Parathyroid adenoma (tissue), 2 donors: ENCODE results near the gene SYT2.

Source experiments
- H2AFZ ChIP-seq: fragments of 300-600 bp; sonication (generic); one replicate; pipeline ENCODE4 v1.7.0; 2017; ENCODE audit warnings: antibody characterized with exemption, mild to moderate bottlenecking
- H3K27ac ChIP-seq: fragments of 300-600 bp; sonication (generic); one replicate; pipeline ENCODE4 v1.7.0; 2017
- H3K27me3 ChIP-seq: fragments of 300-600 bp; sonication (generic); one replicate; pipeline ENCODE4 v1.7.0; 2017; ENCODE audit warnings: low read length; ENCODE audit not compliant: control insufficient read depth, insufficient read depth
- H3K36me3 ChIP-seq: fragments of 300-600 bp; sonication (generic); one replicate; pipeline ENCODE4 v1.7.0; 2017; ENCODE audit warnings: low read length; ENCODE audit not compliant: control insufficient read depth, insufficient read depth
- H3K4me1 ChIP-seq: fragments of 300-600 bp; sonication (generic); one replicate; pipeline ENCODE4 v1.7.0; 2017; ENCODE audit warnings: control low read depth
- H3K4me2 ChIP-seq: fragments of 300-600 bp; sonication (generic); one replicate; pipeline ENCODE4 v1.7.0; 2017; ENCODE audit warnings: low read length
- H3K4me3 ChIP-seq: fragments of 300-600 bp; sonication (generic); one replicate; pipeline ENCODE4 v1.7.0; 2017; ENCODE audit warnings: low read depth, low read length
- H3K79me2 ChIP-seq: fragments of 300-600 bp; sonication (generic); one replicate; pipeline ENCODE4 v1.7.0; 2017; ENCODE audit warnings: control low read depth
- H3K9ac ChIP-seq: fragments of 300-600 bp; sonication (generic); one replicate; pipeline ENCODE4 v1.7.0; 2017; ENCODE audit warnings: mild to moderate bottlenecking
- H3K9me3 ChIP-seq: fragments of 300-600 bp; sonication (generic); one replicate; pipeline ENCODE4 v1.7.0; 2017; ENCODE audit warnings: low read length; ENCODE audit not compliant: control insufficient read depth
- TF ChIP-seq, protein P1 (sequence below): fragments of 300-600 bp; sonication (generic); IDR thresholded peaks from one replicate; pipeline ENCODE4 v1.7.0; 2017; ENCODE audit warnings: antibody characterized with exemption, mild to moderate bottlenecking
- donor health status: primary hyperparathyroidism.

Gene SYT2

DNA sequence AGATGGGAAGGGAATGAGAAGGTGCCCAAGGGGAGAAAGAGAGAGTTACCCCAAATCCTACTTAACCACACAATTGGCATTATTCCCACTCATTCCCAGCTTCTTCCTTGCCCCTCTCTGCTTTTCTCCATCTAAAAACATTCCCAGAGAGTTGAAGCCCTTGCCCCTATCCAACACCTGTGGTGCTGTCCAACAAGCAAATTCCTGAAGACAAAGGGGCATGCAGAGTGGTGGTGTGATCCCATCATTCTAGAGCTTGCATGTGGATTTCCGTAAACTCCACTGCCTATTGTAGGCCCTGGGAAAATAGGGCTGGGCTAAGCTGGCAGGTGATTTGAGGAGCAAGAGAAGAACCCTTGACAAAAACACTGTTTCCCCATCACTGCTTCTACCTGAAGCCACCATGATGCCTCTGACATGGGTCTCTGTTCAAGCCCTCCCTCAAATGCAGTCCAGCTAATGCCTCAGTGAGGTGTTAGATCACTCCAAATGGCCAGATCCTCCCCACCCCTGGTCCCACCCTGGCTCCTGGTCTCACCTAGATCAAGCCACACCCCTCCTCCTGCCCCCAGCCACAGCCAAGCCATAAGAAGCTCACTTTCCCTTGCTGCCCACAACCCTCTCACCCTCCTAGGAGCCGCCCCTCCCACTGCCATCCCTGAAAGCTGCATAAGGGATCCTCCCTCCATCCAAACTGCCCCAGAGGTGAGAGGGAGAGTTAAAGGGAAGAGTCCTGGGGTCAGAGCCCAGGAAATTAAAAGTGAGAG is 29.5 kb downstream of the SYT2 start:
- H3K27ac ChIP-seq = no peak overlapping the region
- H3K9me3 ChIP-seq = no peaks in the 10 kb centered on the region
- H3K36me3 ChIP-seq = no peaks in the 10 kb centered on the region
- H3K27me3 ChIP-seq = no peaks in the 10 kb centered on the region
- no peaks in the 10 kb centered on the region for H3K4me1 ChIP-seq
- H3K79me2 ChIP-seq = no peaks in the 10 kb centered on the region
- no peak overlapping the region for H3K9ac ChIP-seq
- no peak overlapping the region for H3K4me2 ChIP-seq
- H2AFZ ChIP-seq = no peak overlapping the region
- no peak overlapping the region for H3K4me3 ChIP-seq
- TF ChIP-seq, protein P1, sequence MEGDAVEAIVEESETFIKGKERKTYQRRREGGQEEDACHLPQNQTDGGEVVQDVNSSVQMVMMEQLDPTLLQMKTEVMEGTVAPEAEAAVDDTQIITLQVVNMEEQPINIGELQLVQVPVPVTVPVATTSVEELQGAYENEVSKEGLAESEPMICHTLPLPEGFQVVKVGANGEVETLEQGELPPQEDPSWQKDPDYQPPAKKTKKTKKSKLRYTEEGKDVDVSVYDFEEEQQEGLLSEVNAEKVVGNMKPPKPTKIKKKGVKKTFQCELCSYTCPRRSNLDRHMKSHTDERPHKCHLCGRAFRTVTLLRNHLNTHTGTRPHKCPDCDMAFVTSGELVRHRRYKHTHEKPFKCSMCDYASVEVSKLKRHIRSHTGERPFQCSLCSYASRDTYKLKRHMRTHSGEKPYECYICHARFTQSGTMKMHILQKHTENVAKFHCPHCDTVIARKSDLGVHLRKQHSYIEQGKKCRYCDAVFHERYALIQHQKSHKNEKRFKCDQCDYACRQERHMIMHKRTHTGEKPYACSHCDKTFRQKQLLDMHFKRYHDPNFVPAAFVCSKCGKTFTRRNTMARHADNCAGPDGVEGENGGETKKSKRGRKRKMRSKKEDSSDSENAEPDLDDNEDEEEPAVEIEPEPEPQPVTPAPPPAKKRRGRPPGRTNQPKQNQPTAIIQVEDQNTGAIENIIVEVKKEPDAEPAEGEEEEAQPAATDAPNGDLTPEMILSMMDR = no peak

DNA sequence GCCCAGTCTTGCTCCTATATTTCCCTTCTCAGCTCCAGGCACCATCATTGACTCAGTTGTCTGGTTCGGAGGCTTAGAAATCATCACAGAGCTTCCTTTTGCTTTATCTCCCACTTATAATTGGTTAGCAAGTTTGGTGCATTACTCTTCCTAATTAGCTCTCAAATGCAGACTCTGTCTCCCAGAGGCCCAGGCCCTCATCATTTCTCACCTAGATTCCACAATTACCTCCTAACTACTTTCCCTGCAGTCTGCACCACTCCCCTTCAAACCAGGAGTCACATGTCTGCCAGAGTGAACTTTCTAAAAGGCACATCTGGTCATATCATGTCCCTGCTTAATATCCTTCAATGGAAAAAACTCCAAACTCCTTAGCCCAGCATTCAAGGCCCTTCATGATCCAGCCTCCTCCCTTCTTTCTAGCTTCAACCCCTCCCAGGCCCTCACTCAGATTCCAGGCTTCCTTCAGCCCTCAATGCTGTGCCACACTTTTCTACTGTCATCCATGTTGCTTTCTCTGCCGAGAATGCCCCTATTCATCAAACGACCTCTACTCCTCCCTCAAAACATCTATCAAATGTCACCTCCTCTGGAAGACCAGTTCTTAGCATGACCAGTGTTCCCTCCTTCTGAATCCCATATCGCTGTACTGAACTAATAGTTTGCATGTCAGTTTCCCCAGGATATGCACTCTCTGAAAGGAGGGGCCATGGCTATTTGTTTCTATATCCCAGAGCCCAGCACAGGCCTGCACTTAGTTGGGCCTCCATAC is 30.7 kb downstream of the SYT2 start:
- no peak overlapping the region for H2AFZ ChIP-seq
- no peak overlapping the region for H3K4me3 ChIP-seq
- H3K4me1 ChIP-seq = no peaks in the 10 kb centered on the region
- H3K4me2 ChIP-seq = no peak overlapping the region
- no peaks in the 10 kb centered on the region for H3K27me3 ChIP-seq
- H3K27ac ChIP-seq = no peak overlapping the region
- H3K79me2 ChIP-seq = no peaks in the 10 kb centered on the region
- H3K9me3 ChIP-seq = no peaks in the 10 kb centered on the region
- TF ChIP-seq, protein P1 = no peak
- no peak overlapping the region for H3K9ac ChIP-seq
- no peaks in the 10 kb centered on the region for H3K36me3 ChIP-seq

DNA sequence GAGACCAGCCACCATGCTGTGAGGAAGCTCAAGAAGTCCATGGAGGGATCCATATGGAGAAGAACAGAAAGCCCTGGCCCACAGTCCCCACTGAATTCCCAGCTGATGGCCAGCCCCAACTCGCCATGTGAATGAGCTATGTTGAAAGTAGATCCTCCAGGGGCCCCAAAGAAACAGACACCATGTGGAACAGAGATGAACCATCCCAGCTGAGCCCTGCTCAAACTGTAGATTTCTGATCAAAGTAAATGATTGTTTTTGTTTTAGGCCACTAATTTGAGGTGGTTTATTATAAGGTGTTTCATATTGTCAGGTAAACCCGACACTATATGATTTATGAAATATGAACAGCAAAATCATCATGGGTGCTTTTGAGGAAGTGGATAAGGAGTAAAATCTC is 32.8 kb downstream of the SYT2 start:
- Histone ChIP-seq H3K4me2 (no peak overlapping the region), H3K4me1 (no peaks in the 10 kb centered on the region), H3K4me3 (no peak overlapping the region), H3K36me3 (no peaks in the 10 kb centered on the region), H2AFZ (no peak overlapping the region), H3K27me3 (no peaks in the 10 kb centered on the region), H3K9me3 (no peaks in the 10 kb centered on the region), H3K79me2 (no peaks in the 10 kb centered on the region), H3K9ac (no peak overlapping the region), H3K27ac (no peak overlapping the region)
- TF ChIP-seq, protein P1 = no peak

DNA sequence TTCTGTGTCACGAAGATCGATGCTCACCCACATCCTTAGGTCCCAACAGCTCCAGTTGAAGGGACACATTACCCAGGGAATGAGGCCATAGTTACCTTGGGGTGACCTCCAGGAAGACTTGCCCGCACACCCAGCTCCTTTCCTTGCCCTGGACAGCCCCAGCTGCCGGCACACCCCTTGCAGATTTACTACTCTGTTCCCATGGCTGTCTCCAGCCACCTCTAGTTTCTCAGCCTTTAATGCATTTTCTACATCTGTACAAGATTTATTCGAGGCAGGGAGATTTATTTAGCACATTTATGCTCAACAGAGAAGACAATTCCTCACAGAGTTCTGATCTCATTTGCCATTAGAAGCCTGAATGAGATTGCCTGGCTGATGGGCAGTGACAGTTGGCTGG is 36.7 kb downstream of the SYT2 start:
- Histone ChIP-seq H3K79me2 (no peaks in the 10 kb centered on the region), H3K4me1 (no peaks in the 10 kb centered on the region), H3K4me3 (no peak overlapping the region), H3K36me3 (no peaks in the 10 kb centered on the region), H3K9ac (no peak overlapping the region), H3K9me3 (no peaks in the 10 kb centered on the region), H3K27ac (no peak overlapping the region), H2AFZ (no peak overlapping the region), H3K4me2 (no peak overlapping the region), H3K27me3 (no peaks in the 10 kb centered on the region)
- TF ChIP-seq, protein P1 = no peak
